ENCODE measurements around the gene PTPRG.

PTPRG gene

DNA sequence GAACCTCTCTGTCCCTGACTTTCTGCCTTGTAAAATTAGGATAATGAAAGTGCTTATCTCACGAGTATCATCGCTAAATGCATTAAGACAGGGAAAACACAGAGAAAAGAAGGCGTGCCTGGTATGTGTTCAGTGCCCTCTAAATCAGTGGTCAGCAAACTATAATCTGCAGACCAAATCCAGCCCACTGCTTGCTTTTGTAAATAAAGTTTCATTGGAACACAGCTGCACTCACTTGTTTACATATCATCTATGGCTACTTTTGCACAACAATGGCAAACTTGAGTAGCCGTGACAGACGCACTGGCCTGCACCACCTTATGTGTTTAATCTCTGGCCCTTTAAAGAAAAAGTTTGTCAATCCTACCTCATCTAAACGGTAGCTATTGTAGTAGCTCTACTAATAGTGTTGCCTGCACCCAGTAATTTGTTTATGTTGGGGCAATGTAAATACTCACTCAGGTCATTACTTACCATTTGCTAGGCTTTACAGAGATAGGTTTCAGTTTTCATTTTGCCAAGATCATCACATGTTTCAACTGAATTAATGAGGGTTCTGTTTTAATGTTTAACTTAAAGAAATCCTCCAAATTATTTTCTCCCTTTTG lies 582.6 kb downstream of the PTPRG start:
- no peak overlapping the region for H3K27ac ChIP-seq
- no peak for DNase-seq (ENCODE audit: low spot score)
- CTCF ChIA-PET = no interaction called here
- POLR2A ChIA-PET (ENCODE audit: low non-redundant PET) = no interaction called here
- TF ChIP-seq, protein P1, sequence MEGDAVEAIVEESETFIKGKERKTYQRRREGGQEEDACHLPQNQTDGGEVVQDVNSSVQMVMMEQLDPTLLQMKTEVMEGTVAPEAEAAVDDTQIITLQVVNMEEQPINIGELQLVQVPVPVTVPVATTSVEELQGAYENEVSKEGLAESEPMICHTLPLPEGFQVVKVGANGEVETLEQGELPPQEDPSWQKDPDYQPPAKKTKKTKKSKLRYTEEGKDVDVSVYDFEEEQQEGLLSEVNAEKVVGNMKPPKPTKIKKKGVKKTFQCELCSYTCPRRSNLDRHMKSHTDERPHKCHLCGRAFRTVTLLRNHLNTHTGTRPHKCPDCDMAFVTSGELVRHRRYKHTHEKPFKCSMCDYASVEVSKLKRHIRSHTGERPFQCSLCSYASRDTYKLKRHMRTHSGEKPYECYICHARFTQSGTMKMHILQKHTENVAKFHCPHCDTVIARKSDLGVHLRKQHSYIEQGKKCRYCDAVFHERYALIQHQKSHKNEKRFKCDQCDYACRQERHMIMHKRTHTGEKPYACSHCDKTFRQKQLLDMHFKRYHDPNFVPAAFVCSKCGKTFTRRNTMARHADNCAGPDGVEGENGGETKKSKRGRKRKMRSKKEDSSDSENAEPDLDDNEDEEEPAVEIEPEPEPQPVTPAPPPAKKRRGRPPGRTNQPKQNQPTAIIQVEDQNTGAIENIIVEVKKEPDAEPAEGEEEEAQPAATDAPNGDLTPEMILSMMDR (conservative IDR thresholded peaks at IDR 0.05; ENCODE audit: low read depth) = no peak

- CTCF ChIA-PET = no interaction called here
- no peak overlapping the region for H3K27ac ChIP-seq
- POLR2A ChIA-PET (ENCODE audit: low non-redundant PET) = no interaction called here
- DNase-seq (ENCODE audit: low spot score) = no peak
- TF ChIP-seq, protein P1 (conservative IDR thresholded peaks at IDR 0.05; ENCODE audit: low read depth) = no peak
Observed at GRCh38 chr3:62144482-62144881, 583.1 kb downstream of the PTPRG start.

- ChIA-PET CTCF (no interaction called here), POLR2A (ENCODE audit: low non-redundant PET) (no interaction called here)
- no peak overlapping the region for H3K27ac ChIP-seq
- DNase-seq (ENCODE audit: low spot score) = no peak
- TF ChIP-seq, protein P1 (conservative IDR thresholded peaks at IDR 0.05; ENCODE audit: low read depth) = no peak
Observed at GRCh38 chr3:62145086-62145757, 583.9 kb downstream of the PTPRG start.

- H3K27ac ChIP-seq = no peak overlapping the region
- CTCF ChIA-PET = no interaction called here
- POLR2A ChIA-PET (ENCODE audit: low non-redundant PET) = no interaction called here
- TF ChIP-seq, protein P1 (conservative IDR thresholded peaks at IDR 0.05; ENCODE audit: low read depth) = no peak
- no peak for DNase-seq (ENCODE audit: low spot score)
Observed at GRCh38 chr3:62149539-62149938, 588.2 kb downstream of the PTPRG start.

GRCh38 chr3:62149962-62150361 lies 588.6 kb downstream of the PTPRG start:
- POLR2A ChIA-PET (ENCODE audit: low non-redundant PET) = no interaction called here
- CTCF ChIA-PET = no interaction called here
- TF ChIP-seq, protein P1 (conservative IDR thresholded peaks at IDR 0.05; ENCODE audit: low read depth) = no peak
- H3K27ac ChIP-seq = no peak overlapping the region
- DNase-seq (ENCODE audit: low spot score) = no peak

DNA sequence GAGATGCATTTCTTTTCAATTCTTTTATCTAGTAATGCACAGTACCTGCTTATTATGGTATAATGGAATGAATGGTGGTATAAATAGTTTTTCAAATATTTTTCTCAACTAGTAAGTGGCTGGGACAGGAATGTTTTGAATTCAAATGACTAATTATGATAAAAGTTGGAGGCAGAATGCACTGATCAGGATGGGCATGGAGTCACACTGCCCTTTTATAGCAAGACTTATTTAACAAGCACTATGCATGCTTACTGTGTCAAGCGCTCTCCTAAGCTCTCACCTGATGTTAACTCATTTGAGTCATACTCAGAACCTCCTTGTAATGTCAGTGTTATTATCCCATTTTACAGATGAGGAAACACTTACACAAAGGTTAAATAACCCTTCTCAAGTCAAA lies 590.2 kb downstream of the PTPRG start:
- no peak overlapping the region for H3K27ac ChIP-seq
- DNase-seq (ENCODE audit: low spot score) = no peak
- TF ChIP-seq, protein P1 (conservative IDR thresholded peaks at IDR 0.05; ENCODE audit: low read depth) = no peak
- POLR2A ChIA-PET (ENCODE audit: low non-redundant PET) = no interaction called here
- CTCF ChIA-PET = no interaction called here

Data from RWPE1 (cell line).